Left renal pelvis (tissue), 4 donors: ENCODE data around the gene BAZ2B. TPM values are rescaled to one million over a fixed set of nuclear protein-coding genes. Genes with fewer than 3 reads are reported as not detected.

Experiments
- DNase-seq, 4 donors: peaks; one replicate each; pipeline ENCODE4 v3.0.0-alpha.2; 2013; ENCODE audit warnings: low read depth in 4 of 4, low spot score in 3 of 4
- polyA plus RNA-seq, 4 donors: library from polyadenylated mRNA; unstranded; fragments of 120-200 nt; gene quantifications; one replicate each; pipeline ENCODE4 v1.2.1, GENCODE V29; 2013; ENCODE audit not compliant: insufficient read length in 4 of 4

Gene BAZ2B
- polyA plus RNA-seq, 4 donors, result 68.3 to 76.3 (median 72.1) TPM

- no peak for DNase-seq
Measured at GRCh38 chr2:159586034-159586433, 30.3 kb downstream of the BAZ2B start.

GRCh38 chr2:159585622-159586021 is 30.7 kb downstream of the BAZ2B start:
- no peak for DNase-seq

GRCh38 chr2:159584796-159585195 is 31.6 kb downstream of the BAZ2B start:
- DNase-seq, result no peak

GRCh38 chr2:159573846-159574606 is 42.3 kb downstream of the BAZ2B start:
- no peak for DNase-seq

GRCh38 chr2:159573294-159573693 is 43.1 kb downstream of the BAZ2B start:
- no peak for DNase-seq

GRCh38 chr2:159572459-159572858 is 43.9 kb downstream of the BAZ2B start:
- no peak for DNase-seq

- no peak for DNase-seq
Measured at GRCh38 chr2:159571540-159572260, 44.6 kb downstream of the BAZ2B start.

- no peak for DNase-seq
Measured at GRCh38 chr2:159564081-159564480, 52.3 kb downstream of the BAZ2B start.

- DNase-seq, result no peak
Measured at GRCh38 chr2:159562248-159562647, 54.1 kb downstream of the BAZ2B start.

- no peak for DNase-seq
Measured at GRCh38 chr2:159561786-159562185, 54.6 kb downstream of the BAZ2B start.

- no peak for DNase-seq
Measured at GRCh38 chr2:159561242-159561641, 55.1 kb downstream of the BAZ2B start.

- no peak for DNase-seq
Measured at GRCh38 chr2:159559034-159559433, 57.3 kb downstream of the BAZ2B start.

GRCh38 chr2:159558479-159558878 is 57.9 kb downstream of the BAZ2B start:
- no peak for DNase-seq

GRCh38 chr2:159557437-159558034 is 58.8 kb downstream of the BAZ2B start:
- DNase-seq, result no peak

GRCh38 chr2:159555651-159556392 is 60.5 kb downstream of the BAZ2B start:
- DNase-seq, result no peak

GRCh38 chr2:159553727-159554126 is 62.6 kb downstream of the BAZ2B start:
- no peak for DNase-seq

- DNase-seq, result no peak
Measured at GRCh38 chr2:159551806-159552205, 64.5 kb downstream of the BAZ2B start.

GRCh38 chr2:159550231-159550630 is 66.1 kb downstream of the BAZ2B start:
- no peak for DNase-seq

GRCh38 chr2:159549234-159549633 is 67.1 kb downstream of the BAZ2B start:
- DNase-seq, result no peak

GRCh38 chr2:159546716-159547430 is 69.5 kb downstream of the BAZ2B start:
- no peak for DNase-seq
